GM18505 (cell line): ENCODE measurements around the gene ANKIB1.

Source experiments
- ATAC-seq: cut with Tn5 transposase; IDR thresholded peaks from one replicate; pipeline ENCODE4 v1.9.1; 2021; ENCODE audit not compliant: unreplicated experiment
- POLR2A ChIP-seq: IDR thresholded peaks from 4 replicates; pipeline ENCODE4 v1.6.1; 2011; ENCODE audit warnings: borderline replicate concordance; ENCODE audit not compliant: insufficient read depth, insufficient read length; ENCODE audit errors: extremely low read depth

Gene ANKIB1

GRCh38 chr7:92279396-92280031 lies 33.7 kb downstream of the ANKIB1 start:
- ATAC-seq = no peak
- no peak for TF ChIP-seq POLR2A

GRCh38 chr7:92281031-92281430 lies 35.3 kb downstream of the ANKIB1 start:
- no peak for ATAC-seq
- no peak for TF ChIP-seq POLR2A

- ATAC-seq = no peak
Measured at GRCh38 chr7:92282221-92282814, 36.5 kb downstream of the ANKIB1 start.

GRCh38 chr7:92282930-92283329 lies 37.2 kb downstream of the ANKIB1 start:
- no peak for TF ChIP-seq POLR2A
- ATAC-seq = no peak

More at GRCh38 chr7:92282221-92282814, 36.5 kb downstream of the ANKIB1 start:
- no peak for TF ChIP-seq POLR2A

GRCh38 chr7:92289321-92289720 lies 43.5 kb downstream of the ANKIB1 start:
- TF ChIP-seq POLR2A = no peak
- no peak for ATAC-seq

DNA sequence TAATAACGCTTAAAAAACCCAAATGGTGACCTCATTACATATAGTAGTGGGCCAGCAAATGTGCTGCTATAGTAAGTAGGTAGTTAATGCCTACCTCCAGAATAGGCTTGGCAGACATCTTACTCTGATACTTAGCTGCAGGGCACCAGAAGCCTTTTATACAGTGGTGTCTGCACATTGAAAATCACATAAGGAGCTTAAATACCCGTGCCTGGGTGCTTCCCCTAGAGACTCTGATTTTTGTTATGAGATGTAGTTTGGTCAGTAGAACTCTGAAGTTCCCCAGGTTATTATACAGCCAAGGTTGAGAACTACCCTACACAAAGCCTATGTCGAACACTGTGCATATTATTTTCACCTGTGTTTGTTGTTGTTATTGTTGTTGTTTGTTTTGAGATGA lies 47.2 kb downstream of the ANKIB1 start:
- no peak for TF ChIP-seq POLR2A
- no peak for ATAC-seq

DNA sequence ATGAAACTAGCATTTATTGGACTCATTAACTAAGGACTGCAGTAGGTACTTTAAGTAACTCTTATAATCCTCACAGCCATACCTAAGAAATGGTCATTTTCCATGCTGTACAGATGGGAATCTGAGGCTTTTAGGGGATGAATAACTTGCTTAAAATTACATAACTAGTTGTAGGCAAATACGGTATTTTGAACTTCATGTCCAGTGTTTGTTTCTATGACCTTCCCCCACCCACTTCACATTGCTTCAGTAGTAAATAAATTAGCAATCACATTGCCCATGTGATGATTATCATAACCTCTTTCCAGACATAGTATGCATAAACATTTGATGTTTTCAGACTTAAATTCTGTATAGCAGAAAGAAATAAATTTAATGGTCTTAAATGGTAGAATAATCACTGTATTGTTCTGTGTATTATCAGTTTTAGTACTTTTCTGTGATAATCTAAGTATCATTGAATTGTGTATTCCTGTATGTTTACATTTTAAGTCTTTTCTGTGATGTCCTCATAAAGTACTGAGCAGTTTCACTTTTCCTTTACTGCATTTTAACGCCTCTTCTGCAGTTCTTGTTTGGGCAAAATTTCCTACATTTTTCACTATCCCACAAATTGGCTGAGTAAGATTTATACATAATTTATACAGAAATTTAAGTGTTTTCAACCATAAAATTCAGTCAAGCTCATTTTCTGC lies 48.3 kb downstream of the ANKIB1 start:
- no peak for ATAC-seq
- TF ChIP-seq POLR2A = no peak

DNA sequence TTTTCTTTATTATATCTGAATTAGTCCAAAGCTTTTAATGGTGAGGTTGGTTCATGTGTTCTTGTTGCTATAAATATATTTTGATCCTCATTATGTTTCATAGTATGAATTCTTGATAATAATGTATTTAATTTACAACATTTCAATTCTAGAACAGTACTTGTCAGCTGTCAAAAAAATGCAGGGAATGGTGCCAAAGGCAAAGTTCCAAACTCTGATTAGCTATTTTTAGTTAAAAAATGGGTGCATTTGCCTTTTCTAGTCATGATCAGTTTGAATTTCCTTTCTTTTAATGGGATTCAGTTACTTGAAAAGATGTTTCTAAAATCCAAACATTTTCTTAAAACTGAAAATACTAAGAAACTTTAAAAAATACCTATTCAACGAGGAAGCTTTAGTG lies 49.6 kb downstream of the ANKIB1 start:
- no peak for ATAC-seq

GRCh38 chr7:92296235-92296634 lies 50.5 kb downstream of the ANKIB1 start:
- ATAC-seq = no peak

More for the DNA sequence above, 49.6 kb downstream of the ANKIB1 start:
- no peak for TF ChIP-seq POLR2A

GRCh38 chr7:92296880-92297445 lies 51.2 kb downstream of the ANKIB1 start:
- TF ChIP-seq POLR2A = no peak
- no peak for ATAC-seq

More at GRCh38 chr7:92296235-92296634, 50.5 kb downstream of the ANKIB1 start:
- no peak for TF ChIP-seq POLR2A

DNA sequence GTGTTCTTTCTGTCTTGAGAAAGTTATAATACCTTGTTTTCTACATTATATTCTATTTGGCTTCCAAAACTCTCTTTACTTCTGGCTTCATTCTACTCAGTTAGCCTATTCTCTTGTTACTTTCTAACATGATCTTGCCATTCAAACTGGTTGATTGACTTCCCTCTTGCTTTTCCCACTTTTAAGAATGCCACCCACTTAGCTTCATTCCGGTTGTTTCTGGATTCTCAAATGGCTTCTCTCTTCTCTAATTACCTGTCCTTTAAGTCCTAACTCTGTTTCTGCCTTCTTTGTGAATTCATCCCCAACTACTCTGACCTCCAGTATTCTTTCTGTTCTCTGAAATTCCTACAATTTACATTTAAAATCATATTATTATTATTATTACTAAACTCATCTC lies 52.0 kb downstream of the ANKIB1 start:
- ATAC-seq = no peak
- no peak for TF ChIP-seq POLR2A

DNA sequence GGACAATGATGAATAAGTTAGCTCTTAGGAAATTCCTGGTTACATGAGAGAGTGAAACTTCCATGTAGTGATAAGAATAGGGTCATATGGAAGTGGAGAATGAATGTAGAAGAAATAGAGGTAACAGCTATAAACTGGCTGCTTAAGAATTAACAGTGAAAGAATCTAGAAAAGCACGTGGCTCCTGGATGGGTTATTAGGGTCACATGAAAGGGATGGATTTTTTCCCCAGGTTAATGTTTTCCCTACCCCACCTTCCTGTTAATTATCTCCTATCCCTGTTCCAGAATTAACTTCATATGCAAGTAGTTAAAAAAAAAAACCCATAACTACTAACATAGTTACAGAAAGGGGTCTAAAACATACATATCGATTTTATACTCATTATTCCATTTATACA lies 58.0 kb downstream of the ANKIB1 start:
- ATAC-seq = no peak
- TF ChIP-seq POLR2A = no peak

GRCh38 chr7:92304406-92304893 lies 58.7 kb downstream of the ANKIB1 start:
- no peak for ATAC-seq
- no peak for TF ChIP-seq POLR2A
